ENCODE data around the gene WNT9A.
"Not testable (repeated sequence)": the region's sequence is repeated elsewhere in the genome, so short reads cannot be mapped to it uniquely, and the experiment has no call there.

The WNT9A gene

DNA sequence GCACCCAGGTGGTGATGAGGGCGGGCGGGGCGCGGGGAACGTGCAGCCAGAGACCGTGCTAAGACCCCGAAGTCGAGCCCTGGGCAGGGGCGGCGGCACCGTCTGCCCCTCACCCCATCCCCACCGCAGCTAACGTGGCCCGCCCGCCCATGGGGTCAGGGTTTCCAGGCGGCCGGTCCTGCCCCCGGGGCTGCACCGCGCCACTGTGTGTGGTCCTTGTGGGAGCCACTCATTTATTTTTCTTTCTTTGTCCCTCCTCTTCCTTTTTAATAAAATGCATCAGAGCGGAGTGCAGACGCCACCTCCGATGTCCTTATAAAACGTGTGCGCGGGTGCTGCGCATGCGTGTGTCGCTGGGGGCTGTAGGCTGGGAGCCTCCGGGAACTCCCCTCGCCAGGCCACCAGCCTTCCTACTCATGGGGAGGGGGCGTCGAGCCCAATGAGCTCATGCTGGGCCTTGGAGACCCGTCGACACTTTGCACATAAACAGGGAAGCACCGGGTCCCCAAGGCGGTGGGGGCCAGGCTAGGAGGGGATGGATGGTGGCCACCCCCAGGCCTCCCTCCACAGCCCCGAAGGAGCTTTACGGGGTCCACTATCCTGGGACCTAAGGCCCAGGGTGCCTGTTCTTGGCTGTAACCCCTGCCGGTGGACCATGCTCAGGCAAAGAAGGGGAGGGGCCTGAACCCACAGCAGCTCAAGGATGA lies 59.9 kb downstream of the WNT9A start:
- H3K9ac ChIP-seq (ENCODE audit: low read depth, low read length) = no peak overlapping the region
- H3K4me3 ChIP-seq (ENCODE audit: low read depth, low read length) = no peak overlapping the region
- no peaks in the 10 kb centered on the region for H3K27me3 ChIP-seq (ENCODE audit: control insufficient read depth, insufficient read depth, low read length)
- no peaks in the 10 kb centered on the region for H3K4me1 ChIP-seq (ENCODE audit: control insufficient read depth, insufficient read depth, low read length)
- no peaks in the 10 kb centered on the region for H3K9me3 ChIP-seq (ENCODE audit: control insufficient read depth, insufficient read depth, low read length)
- H3K36me3 ChIP-seq (ENCODE audit: control insufficient read depth, insufficient read depth, low read length) = no peaks in the 10 kb centered on the region

DNA sequence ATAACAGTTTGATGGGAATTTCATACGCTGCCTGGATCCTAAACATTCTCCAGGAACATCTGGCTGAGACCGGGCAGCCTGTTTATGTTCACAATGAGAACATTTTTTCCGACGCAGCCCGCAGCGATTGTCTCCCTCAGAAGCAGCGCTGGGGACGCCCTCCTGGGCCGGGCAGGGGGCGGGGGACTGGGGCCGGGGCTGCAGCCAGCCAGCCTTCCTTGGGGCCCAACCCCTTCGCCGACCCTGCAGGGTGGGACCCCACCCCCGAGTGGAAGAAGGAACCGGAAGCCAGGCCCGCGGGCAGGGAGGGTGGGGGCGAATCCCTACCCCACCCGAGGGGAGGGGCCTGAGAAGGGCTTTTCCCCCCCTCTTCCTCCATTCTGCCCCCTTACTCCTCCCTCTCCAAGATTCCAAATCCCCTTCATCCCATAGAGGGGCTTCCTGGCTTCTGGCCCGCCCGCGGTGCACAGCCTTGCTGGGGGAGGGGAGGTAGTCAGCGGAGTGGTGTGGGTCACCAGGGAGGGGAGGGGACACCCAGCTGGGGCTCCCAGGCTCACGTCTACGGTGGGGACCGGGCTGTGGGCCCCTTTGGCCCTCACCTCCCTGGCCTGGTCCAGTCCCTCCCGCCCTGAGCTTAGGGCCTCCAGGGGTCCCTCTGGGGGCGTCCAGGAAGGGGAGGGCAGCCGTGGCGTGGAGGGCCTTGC lies 60.6 kb downstream of the WNT9A start:
- no peaks in the 10 kb centered on the region for H3K27me3 ChIP-seq (ENCODE audit: control insufficient read depth, insufficient read depth, low read length)
- peak overlapping the region; percentile 46 for H3K4me3 ChIP-seq (ENCODE audit: low read depth, low read length)
- H3K9me3 ChIP-seq (ENCODE audit: control insufficient read depth, insufficient read depth, low read length) = no peaks in the 10 kb centered on the region
- no peaks in the 10 kb centered on the region for H3K36me3 ChIP-seq (ENCODE audit: control insufficient read depth, insufficient read depth, low read length)
- H3K9ac ChIP-seq (ENCODE audit: low read depth, low read length) = no peak overlapping the region
- H3K4me1 ChIP-seq (ENCODE audit: control insufficient read depth, insufficient read depth, low read length) = no peaks in the 10 kb centered on the region

DNA sequence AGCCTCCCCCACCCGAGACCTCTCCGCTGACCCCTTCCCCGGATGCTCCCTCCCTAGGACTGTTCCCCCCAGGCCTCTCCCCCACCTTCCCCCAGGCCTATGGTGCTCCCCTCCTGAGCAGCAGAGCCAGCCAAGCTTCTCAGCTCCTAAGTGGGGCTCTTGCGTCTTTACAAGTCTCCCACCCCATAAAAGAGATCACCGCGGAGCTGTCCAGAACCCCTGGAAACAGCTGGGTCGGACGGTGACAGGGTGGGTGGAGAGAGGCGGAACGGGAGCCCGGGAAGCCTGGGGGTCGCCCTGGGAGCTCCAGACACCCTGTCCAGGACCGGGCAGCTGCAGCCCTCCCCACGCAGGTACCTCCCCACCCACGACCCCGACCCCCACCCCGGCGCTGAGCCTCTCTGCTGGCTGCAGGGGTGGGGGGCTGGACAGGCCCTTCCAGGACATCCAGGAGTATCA lies 61.2 kb downstream of the WNT9A start:
- Histone ChIP-seq H3K4me1 (ENCODE audit: control insufficient read depth, insufficient read depth, low read length) (no peaks in the 10 kb centered on the region), H3K27me3 (ENCODE audit: control insufficient read depth, insufficient read depth, low read length) (no peaks in the 10 kb centered on the region), H3K4me3 (ENCODE audit: low read depth, low read length) (peak overlapping the region; percentile 46), H3K9me3 (ENCODE audit: control insufficient read depth, insufficient read depth, low read length) (no peaks in the 10 kb centered on the region), H3K9ac (ENCODE audit: low read depth, low read length) (no peak overlapping the region), H3K36me3 (ENCODE audit: control insufficient read depth, insufficient read depth, low read length) (no peaks in the 10 kb centered on the region)

DNA sequence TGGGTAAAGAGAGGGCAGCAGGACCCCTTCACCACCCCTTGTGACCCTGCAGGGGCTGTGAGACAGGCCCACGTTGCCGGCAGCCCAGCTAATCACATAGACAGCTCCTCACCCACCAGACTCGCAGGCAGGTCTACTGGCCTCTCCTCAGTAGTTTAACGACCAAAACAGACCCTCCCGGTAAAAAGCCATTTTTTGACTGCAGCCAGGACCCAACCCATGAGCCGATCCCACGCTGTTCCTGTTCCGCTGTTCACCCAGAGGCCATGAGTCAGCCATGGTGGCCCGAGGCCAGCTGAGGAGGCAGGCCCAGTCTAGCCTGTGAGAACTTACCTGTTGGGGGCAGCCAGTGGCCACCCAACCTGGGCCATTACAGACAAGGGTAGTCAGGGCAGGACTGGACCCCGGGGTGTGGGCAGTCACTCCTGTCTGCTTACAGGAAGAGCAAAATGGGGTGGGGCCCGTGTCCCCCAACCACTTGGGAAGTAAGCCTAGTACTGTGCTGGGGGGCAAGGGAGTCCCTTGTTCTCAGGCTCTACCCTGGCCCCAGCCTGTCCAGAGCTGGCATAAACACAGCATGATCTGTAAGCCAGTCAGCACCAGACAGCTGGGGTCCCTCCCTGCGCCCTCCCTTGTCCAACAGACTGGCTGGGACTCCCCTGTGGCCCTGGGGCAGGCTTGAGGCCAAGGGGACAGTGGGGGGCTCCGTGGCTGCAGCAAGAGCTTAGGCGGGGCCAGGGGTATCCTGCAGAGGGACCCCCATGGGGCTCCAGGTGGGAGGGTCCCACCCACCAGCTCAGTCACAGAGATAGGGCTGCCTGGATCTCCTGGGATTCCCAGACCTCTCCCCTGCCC lies 61.9 kb downstream of the WNT9A start:
- H3K9ac ChIP-seq (ENCODE audit: low read depth, low read length) = no peak overlapping the region
- no peaks in the 10 kb centered on the region for H3K4me1 ChIP-seq (ENCODE audit: control insufficient read depth, insufficient read depth, low read length)
- H3K9me3 ChIP-seq (ENCODE audit: control insufficient read depth, insufficient read depth, low read length) = no peaks in the 10 kb centered on the region
- no peak overlapping the region for H3K4me3 ChIP-seq (ENCODE audit: low read depth, low read length)
- no peaks in the 10 kb centered on the region for H3K36me3 ChIP-seq (ENCODE audit: control insufficient read depth, insufficient read depth, low read length)
- no peaks in the 10 kb centered on the region for H3K27me3 ChIP-seq (ENCODE audit: control insufficient read depth, insufficient read depth, low read length)

DNA sequence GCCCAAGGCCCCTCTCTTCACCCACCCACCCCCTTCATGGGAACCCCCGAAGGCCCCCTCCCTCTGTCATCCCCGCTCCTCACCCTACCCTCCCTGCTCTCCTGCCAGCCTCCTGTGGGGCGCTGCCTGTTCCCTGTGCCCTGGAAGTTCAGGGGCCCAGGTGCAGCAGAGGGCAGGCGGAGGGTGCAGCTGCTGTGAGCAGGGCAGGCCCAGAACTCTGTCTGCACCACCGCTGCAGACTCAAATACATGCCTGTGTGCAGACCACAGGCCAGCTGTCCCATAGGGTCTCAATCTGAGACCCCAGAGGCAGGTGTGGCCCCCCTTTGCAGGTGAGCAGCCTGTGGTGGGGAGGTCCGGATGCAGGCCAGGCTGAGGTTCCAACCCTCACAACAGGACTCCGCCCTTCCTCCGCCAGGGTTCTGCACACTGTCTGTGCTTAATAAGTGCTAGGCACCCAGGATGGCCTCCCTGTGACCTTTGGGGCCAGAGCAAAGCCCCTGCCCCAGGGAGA lies 62.5 kb downstream of the WNT9A start:
- no peak overlapping the region for H3K9ac ChIP-seq (ENCODE audit: low read depth, low read length)
- H3K4me3 ChIP-seq (ENCODE audit: low read depth, low read length) = no peak overlapping the region
- no peaks in the 10 kb centered on the region for H3K9me3 ChIP-seq (ENCODE audit: control insufficient read depth, insufficient read depth, low read length)
- H3K27me3 ChIP-seq (ENCODE audit: control insufficient read depth, insufficient read depth, low read length) = no peaks in the 10 kb centered on the region
- no peaks in the 10 kb centered on the region for H3K4me1 ChIP-seq (ENCODE audit: control insufficient read depth, insufficient read depth, low read length)
- H3K36me3 ChIP-seq (ENCODE audit: control insufficient read depth, insufficient read depth, low read length) = no peaks in the 10 kb centered on the region

- Histone ChIP-seq H3K4me1 (ENCODE audit: control insufficient read depth, insufficient read depth, low read length) (no peaks in the 10 kb centered on the region), H3K4me3 (ENCODE audit: low read depth, low read length) (no peak overlapping the region), H3K9me3 (ENCODE audit: control insufficient read depth, insufficient read depth, low read length) (no peaks in the 10 kb centered on the region), H3K9ac (ENCODE audit: low read depth, low read length) (no peak overlapping the region), H3K36me3 (ENCODE audit: control insufficient read depth, insufficient read depth, low read length) (no peaks in the 10 kb centered on the region), H3K27me3 (ENCODE audit: control insufficient read depth, insufficient read depth, low read length) (no peaks in the 10 kb centered on the region)
These were observed 63.2 kb downstream of the WNT9A start for GRCh38 chr1:227884370-227885134.

- Histone ChIP-seq H3K9me3 (ENCODE audit: control insufficient read depth, insufficient read depth, low read length) (no peaks in the 10 kb centered on the region), H3K4me1 (ENCODE audit: control insufficient read depth, insufficient read depth, low read length) (no peaks in the 10 kb centered on the region), H3K4me3 (ENCODE audit: low read depth, low read length) (no peak overlapping the region), H3K27me3 (ENCODE audit: control insufficient read depth, insufficient read depth, low read length) (no peaks in the 10 kb centered on the region), H3K9ac (ENCODE audit: low read depth, low read length) (no peak overlapping the region), H3K36me3 (ENCODE audit: control insufficient read depth, insufficient read depth, low read length) (no peaks in the 10 kb centered on the region)
These were observed 64.0 kb downstream of the WNT9A start for GRCh38 chr1:227883641-227884301.

GRCh38 chr1:227883073-227883520 lies 64.6 kb downstream of the WNT9A start:
- H3K27me3 ChIP-seq (ENCODE audit: control insufficient read depth, insufficient read depth, low read length) = no peaks in the 10 kb centered on the region
- no peaks in the 10 kb centered on the region for H3K4me1 ChIP-seq (ENCODE audit: control insufficient read depth, insufficient read depth, low read length)
- no peak overlapping the region for H3K9ac ChIP-seq (ENCODE audit: low read depth, low read length)
- no peak overlapping the region for H3K4me3 ChIP-seq (ENCODE audit: low read depth, low read length)
- no peaks in the 10 kb centered on the region for H3K36me3 ChIP-seq (ENCODE audit: control insufficient read depth, insufficient read depth, low read length)
- H3K9me3 ChIP-seq (ENCODE audit: control insufficient read depth, insufficient read depth, low read length) = no peaks in the 10 kb centered on the region

DNA sequence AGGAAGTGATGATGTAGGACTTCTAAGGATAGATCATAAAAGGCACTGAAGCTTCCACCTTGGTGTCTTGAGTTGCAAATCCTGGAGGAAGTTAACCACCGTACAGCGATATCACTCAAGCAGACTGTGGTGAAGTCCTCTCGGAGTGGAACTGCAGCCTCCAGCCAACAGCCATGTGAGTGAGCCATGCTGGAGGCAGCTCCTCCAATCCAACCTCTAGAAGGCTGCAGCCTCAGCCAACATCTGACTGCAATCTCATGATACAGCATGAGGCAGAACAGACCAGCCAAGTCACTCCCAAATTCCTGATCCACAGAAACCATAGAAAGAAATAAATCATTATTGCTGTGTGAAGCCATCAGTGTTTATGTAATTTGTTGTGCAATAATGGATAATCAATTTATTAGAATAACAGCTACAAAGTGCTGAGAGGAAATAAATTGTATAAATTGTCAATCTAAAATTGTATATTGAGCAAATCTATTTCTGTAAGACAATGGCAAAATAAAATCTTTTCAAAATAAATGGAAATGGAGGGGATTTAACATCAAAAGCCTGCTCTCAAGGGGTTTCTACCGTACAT lies 67.3 kb downstream of the WNT9A start:
- H3K27me3 ChIP-seq (ENCODE audit: control insufficient read depth, insufficient read depth, low read length) = no peaks in the 10 kb centered on the region
- no peak overlapping the region for H3K9ac ChIP-seq (ENCODE audit: low read depth, low read length)
- no peak overlapping the region for H3K4me3 ChIP-seq (ENCODE audit: low read depth, low read length)
- H3K9me3 ChIP-seq (ENCODE audit: control insufficient read depth, insufficient read depth, low read length) = no peaks in the 10 kb centered on the region
- H3K4me1 ChIP-seq (ENCODE audit: control insufficient read depth, insufficient read depth, low read length) = no peaks in the 10 kb centered on the region
- no peaks in the 10 kb centered on the region for H3K36me3 ChIP-seq (ENCODE audit: control insufficient read depth, insufficient read depth, low read length)

GRCh38 chr1:227877810-227878209 lies 69.9 kb downstream of the WNT9A start:
- H3K4me3 ChIP-seq (ENCODE audit: low read depth, low read length); H3K9me3 ChIP-seq (ENCODE audit: control insufficient read depth, insufficient read depth, low read length); H3K4me1 ChIP-seq (ENCODE audit: control insufficient read depth, insufficient read depth, low read length); H3K36me3 ChIP-seq (ENCODE audit: control insufficient read depth, insufficient read depth, low read length); H3K9ac ChIP-seq (ENCODE audit: low read depth, low read length); H3K27me3 ChIP-seq (ENCODE audit: control insufficient read depth, insufficient read depth, low read length): not testable (repeated sequence)
